Measurements from ENCODE around the gene CGREF1. TPM values are rescaled to one million over a fixed set of nuclear protein-coding genes. Genes with fewer than 3 reads are reported as not detected.

The CGREF1 gene
- total and polyA plus RNA-seq, 7 experiments from 2014 or later = 0.34 to 3.5 (median 0.52) TPM; not detected in 1

DNA sequence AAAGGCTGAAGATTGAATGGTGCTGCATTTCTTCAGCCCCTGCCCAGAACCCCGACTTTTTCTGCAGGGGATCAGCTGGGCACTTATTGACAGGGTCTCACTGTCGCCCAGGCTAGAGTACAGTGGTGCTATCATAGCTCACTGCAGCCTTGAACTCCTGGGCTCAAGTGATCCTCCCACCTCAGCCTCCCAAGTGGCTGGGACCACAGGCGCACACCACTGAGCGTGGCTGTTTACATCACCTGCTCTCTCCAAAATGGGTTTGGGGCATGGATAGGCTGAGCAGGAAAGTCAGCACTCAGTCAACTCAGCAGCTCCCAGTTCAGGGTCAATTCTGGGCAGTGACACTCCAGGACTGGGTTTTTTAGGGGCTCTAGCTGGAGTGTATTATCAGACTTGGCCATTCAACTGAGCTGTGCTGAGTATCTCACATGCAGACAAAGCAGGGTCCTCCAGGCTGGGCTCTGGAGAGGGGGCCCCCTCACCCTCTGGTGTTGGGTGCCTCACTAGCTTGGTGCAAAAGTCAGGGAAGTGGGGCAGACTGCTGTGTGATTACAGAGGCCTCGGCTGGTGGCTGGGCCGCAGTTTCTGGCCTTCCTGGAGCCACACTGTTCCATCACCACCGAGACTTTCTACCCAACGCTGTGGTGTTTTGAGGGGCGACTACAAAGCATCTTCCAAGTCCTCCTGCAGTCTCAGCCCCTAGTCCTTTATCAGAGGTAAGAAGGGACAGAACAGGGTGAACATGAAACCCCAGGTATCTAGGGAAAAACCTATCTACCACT, 9.1 kb upstream of the CGREF1 start:
- Histone ChIP-seq H3K36me3 (ENCODE audit: control insufficient read depth in 2 of 3, insufficient read depth in 3 of 3, low read length in 3 of 3) (peaks cover 0 to 34% (median 0%) of the 10 kb centered on the region in 3 experiments), H3K9me3 (ENCODE audit: control insufficient read depth in 2 of 3, low read length in 3 of 3) (no peaks in the 10 kb centered on the region), H3K4me3 (ENCODE audit: low read length) (no peak overlapping the region), H3K4me1 (ENCODE audit: control insufficient read depth in 2 of 2, insufficient read depth in 2 of 2, low read length in 2 of 2) (peaks cover 4 to 10% of the 10 kb centered on the region in 2 donors), H3K27ac (ENCODE audit: low read depth, low read length) (no peak overlapping the region), H3K27me3 (ENCODE audit: control insufficient read depth in 2 of 2, insufficient read depth in 2 of 2, low read length in 2 of 2) (no peaks in the 10 kb centered on the region)
- H3K4me3 Mint-ChIP-seq = peak overlapping the region in 1 of 10 donors; percentile 12
- intact Hi-C loops (cut with micrococcal nuclease) = no loop called here
- H3K36me3 Mint-ChIP-seq = peaks cover 0 to 10% (median 0%) of the 10 kb centered on the region in 5 donors
- peaks cover 8 to 26% (median 16%) of the 10 kb centered on the region in 7 donors for H3K4me1 Mint-ChIP-seq
- CTCF ChIA-PET = no interaction called here
- POLR2A ChIA-PET = no interaction called here
- ATAC-seq (no peak), DNase-seq (no peak)
- peak overlapping the region in 1 of 9 donors; percentile 14 for H3K27ac Mint-ChIP-seq
- peaks cover 0 to 1% (median 0%) of the 10 kb centered on the region in 11 donors for H3K9me3 Mint-ChIP-seq
- peaks cover 0 to 4% (median 0%) of the 10 kb centered on the region in 5 donors for H3K27me3 Mint-ChIP-seq

DNA sequence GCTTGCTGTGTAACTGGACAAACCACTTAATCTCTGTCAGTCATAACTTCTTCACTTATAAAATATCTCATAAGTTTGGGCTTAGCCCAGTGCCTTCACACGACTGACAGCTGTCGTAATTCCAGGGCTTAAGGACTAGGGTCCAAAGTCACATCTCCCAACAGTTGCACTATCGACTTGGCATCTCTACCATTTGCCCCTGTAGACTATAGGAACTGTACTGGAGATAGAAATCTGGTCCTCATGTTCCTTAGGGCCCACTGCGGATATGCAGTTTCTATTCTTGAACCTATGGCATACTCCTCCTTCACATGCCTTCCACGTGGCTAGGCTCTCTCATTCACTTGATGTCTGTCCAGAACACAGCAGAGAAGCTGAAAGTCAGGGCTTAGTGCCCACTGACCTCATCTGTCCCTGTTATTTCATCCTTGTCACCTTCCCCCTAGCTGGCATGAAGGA, 7.4 kb upstream of the CGREF1 start:
- Histone ChIP-seq H3K4me3 (ENCODE audit: low read length) (no peak overlapping the region), H3K4me1 (ENCODE audit: control insufficient read depth in 2 of 2, insufficient read depth in 2 of 2, low read length in 2 of 2) (peaks cover 0 to 11% of the 10 kb centered on the region in 2 donors), H3K36me3 (ENCODE audit: control insufficient read depth in 2 of 3, insufficient read depth in 3 of 3, low read length in 3 of 3) (peaks cover 0 to 19% (median 0%) of the 10 kb centered on the region in 3 experiments), H3K9me3 (ENCODE audit: control insufficient read depth in 2 of 3, low read length in 3 of 3) (no peaks in the 10 kb centered on the region), H3K27me3 (ENCODE audit: control insufficient read depth in 2 of 2, insufficient read depth in 2 of 2, low read length in 2 of 2) (no peaks in the 10 kb centered on the region), H3K27ac (ENCODE audit: low read depth, low read length) (no peak overlapping the region)
- Mint-ChIP-seq H3K4me1 (peaks cover 9 to 26% (median 15%) of the 10 kb centered on the region in 7 donors), H3K4me3 (no peak overlapping the region), H3K36me3 (peaks cover 0 to 4% (median 0%) of the 10 kb centered on the region in 5 donors), H3K27ac (peak overlapping the region in 2 of 9 donors; percentile 9 to 15), H3K9me3 (peaks cover 0 to 1% (median 0%) of the 10 kb centered on the region in 11 donors), H3K27me3 (peaks cover 0 to 20% (median 0%) of the 10 kb centered on the region in 5 donors)
- intact Hi-C loops (cut with micrococcal nuclease) = no loop called here
- ATAC-seq (no peak), DNase-seq (no peak)
- ChIA-PET POLR2A (interaction anchor here (3.9 kb wide), 1 partner anchor 8 kb away, joined by 49 read pairs; the partner anchor contains the start of gene PREB), CTCF (interaction anchor here (0.6 kb wide), 1 partner anchor 28 kb away, joined by 4 read pairs; no protein-coding TSS in a partner anchor)

DNA sequence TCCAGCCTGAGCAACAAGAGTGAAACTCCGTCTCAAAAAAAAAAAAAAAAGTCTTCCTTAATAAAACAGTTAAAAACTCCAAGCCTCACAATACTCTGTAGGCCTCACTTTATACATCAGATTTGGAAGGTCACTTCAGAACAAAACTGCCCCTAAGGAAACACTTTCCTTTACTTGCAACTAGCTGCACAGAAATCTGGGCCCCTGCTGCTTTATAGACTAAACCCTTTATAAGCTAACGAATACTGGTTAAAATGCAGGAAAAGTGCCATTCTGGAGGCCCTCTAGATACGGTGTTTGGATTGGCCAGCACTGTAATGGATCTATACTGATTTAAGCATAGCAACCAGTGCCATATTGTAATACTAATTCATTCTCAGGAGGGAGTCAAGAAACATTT, 6.2 kb upstream of the CGREF1 start:
- peak overlapping the region in 2 of 9 donors; percentile 38 to 62 for H3K27ac Mint-ChIP-seq
- peaks cover 9 to 21% (median 13%) of the 10 kb centered on the region in 7 donors for H3K4me1 Mint-ChIP-seq
- peaks cover 0 to 1% (median 0%) of the 10 kb centered on the region in 11 donors for H3K9me3 Mint-ChIP-seq
- intact Hi-C loops (cut with micrococcal nuclease) = no loop called here
- peaks cover 0 to 3% (median 0%) of the 10 kb centered on the region in 5 donors for H3K36me3 Mint-ChIP-seq
- peaks cover 0 to 11% of the 10 kb centered on the region in 2 donors for H3K4me1 ChIP-seq (ENCODE audit: control insufficient read depth in 2 of 2, insufficient read depth in 2 of 2, low read length in 2 of 2)
- DNase-seq (no peak), ATAC-seq (no peak)
- ChIA-PET CTCF (no interaction called here), POLR2A (interaction anchor here (0.6 to 3.9 kb wide), 6 partner anchors 9 to 1091 kb away, joined by 3 to 49 read pairs (median 5); partner anchors contain the start of genes OST4, PREB and RAB10)
- no peaks in the 10 kb centered on the region for H3K27me3 ChIP-seq (ENCODE audit: control insufficient read depth in 2 of 2, insufficient read depth in 2 of 2, low read length in 2 of 2)
- peaks cover 2 to 28% (median 2%) of the 10 kb centered on the region in 5 donors for H3K27me3 Mint-ChIP-seq
- peak overlapping the region in 3 of 10 donors; percentile 27 to 66 (median 61) for H3K4me3 Mint-ChIP-seq
- H3K9me3 ChIP-seq (ENCODE audit: control insufficient read depth in 2 of 3, low read length in 3 of 3) = no peaks in the 10 kb centered on the region
- H3K27ac ChIP-seq (ENCODE audit: low read depth, low read length) = no peak overlapping the region
- H3K4me3 ChIP-seq (ENCODE audit: low read length) = no peak overlapping the region
- peaks cover 0 to 7% (median 0%) of the 10 kb centered on the region in 3 experiments for H3K36me3 ChIP-seq (ENCODE audit: control insufficient read depth in 2 of 3, insufficient read depth in 3 of 3, low read length in 3 of 3)

DNA sequence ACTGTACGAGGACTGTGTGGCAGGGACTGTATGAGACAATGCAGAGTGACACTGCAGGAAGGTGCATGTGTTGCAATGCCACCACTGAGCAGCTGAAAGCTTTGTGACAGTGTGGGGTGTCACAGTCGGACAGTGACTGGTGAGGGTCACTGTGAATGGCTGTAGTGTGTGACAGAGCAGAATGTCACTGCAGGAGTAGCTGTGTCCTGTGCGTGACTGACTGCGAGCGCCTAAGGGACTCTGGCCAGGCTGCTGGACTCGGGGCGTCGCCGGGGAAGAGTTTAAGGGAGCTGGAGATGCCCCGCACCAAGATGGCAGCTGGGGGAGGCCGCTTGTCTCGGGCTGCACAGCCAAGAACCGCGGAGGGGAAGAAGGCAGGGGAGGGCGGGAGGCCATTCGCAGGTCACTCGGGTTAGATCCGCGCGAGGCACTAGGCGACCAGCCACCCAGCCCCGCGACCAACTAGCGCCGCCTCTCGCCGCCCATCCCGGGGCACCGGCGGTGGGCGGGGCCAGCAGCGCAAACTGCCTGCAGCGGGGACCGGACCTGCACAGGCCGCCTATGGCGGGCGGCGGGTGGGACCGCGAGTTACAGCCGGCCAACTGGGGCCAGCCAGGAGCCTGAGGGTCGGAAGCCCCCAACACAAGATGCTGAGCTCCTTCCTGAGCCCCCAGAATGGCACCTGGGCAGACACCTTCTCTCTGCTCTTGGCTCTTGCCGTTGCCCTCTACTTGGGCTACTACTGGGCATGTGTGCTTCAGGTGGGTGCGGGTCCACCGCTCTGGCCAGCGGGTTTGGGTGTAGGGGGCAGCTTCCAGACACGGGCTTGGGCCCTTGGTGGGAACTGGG, 4.6 kb upstream of the CGREF1 start, which contains the start of gene ABHD1:
Gene ABHD1, plus strand, starts transcription at position 514 of the 849 bp plus-strand sequence. Its CDS starts 134 bp downstream, at position 648.
- Mint-ChIP-seq H3K4me1 (peaks cover 10 to 30% (median 20%) of the 10 kb centered on the region in 7 donors), H3K27ac (peak within 1 kb of the TSS; percentile 78 to 89 (median 86)), H3K4me3 (peak within 1 kb of the TSS; percentile 83 to 95 (median 92)), H3K36me3 (peaks cover 0 to 4% (median 0%) of the 10 kb centered on the region in 5 donors), H3K27me3 (peaks cover 11 to 41% (median 14%) of the 10 kb centered on the region in 5 donors), H3K9me3 (peaks cover 0 to 3% (median 0%) of the 10 kb centered on the region in 11 donors)
- DNase-seq (peak; percentile 37 to 79 (median 51)), ATAC-seq (peak; percentile 84)
- ChIA-PET POLR2A (interaction anchor here (0.5 to 3.9 kb wide), 12 partner anchors 10 to 782 kb away, joined by 3 to 49 read pairs (median 3); partner anchors contain the start of genes ATRAID, KHK, OST4 and PREB), CTCF (interaction anchor here (1.0 to 1.4 kb wide), 4 partner anchors 9 to 164 kb away, joined by 3 to 4 read pairs (median 3); partner anchors contain the start of gene AGBL5)
- Histone ChIP-seq H3K27me3 (ENCODE audit: control insufficient read depth in 2 of 2, insufficient read depth in 2 of 2, low read length in 2 of 2) (peaks cover 0 to 3% of the 10 kb centered on the region in 2 donors), H3K4me1 (ENCODE audit: control insufficient read depth in 2 of 2, insufficient read depth in 2 of 2, low read length in 2 of 2) (peaks cover 5 to 11% of the 10 kb centered on the region in 2 donors), H3K36me3 (ENCODE audit: control insufficient read depth in 2 of 3, insufficient read depth in 3 of 3, low read length in 3 of 3) (no peaks in the 10 kb centered on the region), H3K4me3 (ENCODE audit: low read length) (peak within 1 kb of the TSS; percentile 59), H3K9me3 (ENCODE audit: control insufficient read depth in 2 of 3, low read length in 3 of 3) (no peaks in the 10 kb centered on the region), H3K27ac (ENCODE audit: low read depth, low read length) (peak within 1 kb of the TSS; percentile 61)
- intact Hi-C loops (cut with micrococcal nuclease) = loop anchor here (1.0 to 2.0 kb wide), 4 partner anchors 11 to 540 kb away; partner anchors contain the start of genes PREB (in 2 of the 2), AGBL5 (in 1 of the 2), KHK (in 1 of the 2) and SLC4A1AP (in 1 of the 2)

DNA sequence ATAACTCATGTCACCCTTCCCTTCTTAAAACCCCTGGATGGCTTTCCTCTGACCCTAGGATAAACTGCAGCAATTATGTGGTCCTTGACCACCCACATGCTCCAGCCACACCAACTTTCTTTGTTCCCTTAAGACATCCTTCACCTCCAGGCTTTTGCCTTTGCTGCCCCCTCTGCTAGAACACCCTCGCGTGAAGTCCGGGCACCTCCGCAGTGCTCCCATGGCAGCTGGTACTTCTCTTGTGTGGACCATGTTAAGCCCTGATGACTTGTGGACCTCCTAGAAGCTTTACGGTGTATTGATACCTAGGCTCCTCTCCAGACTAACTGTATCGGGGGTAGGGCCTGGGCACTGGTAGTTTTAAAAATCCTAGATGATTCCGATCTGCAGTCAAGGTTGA, 3.9 kb upstream of the CGREF1 start:
- ATAC-seq (no peak), DNase-seq (no peak)
- CTCF ChIA-PET = interaction anchor here (1.1 to 1.4 kb wide), 3 partner anchors 8 to 72 kb away, joined by 3 to 4 read pairs (median 3); partner anchors contain the start of gene AGBL5
- H3K27ac Mint-ChIP-seq = peak overlapping the region in 8 of 9 donors; percentile 48 to 89 (median 84)
- H3K27ac ChIP-seq (ENCODE audit: low read depth, low read length) = no peak overlapping the region
- H3K4me3 ChIP-seq (ENCODE audit: low read length) = peak overlapping the region; percentile 59
- H3K27me3 Mint-ChIP-seq = peaks cover 12 to 48% (median 18%) of the 10 kb centered on the region in 5 donors
- intact Hi-C loops (cut with micrococcal nuclease) = loop anchor here (1.0 to 2.0 kb wide), 4 partner anchors 12 to 541 kb away; partner anchors contain the start of genes PREB (in 2 of the 2), AGBL5 (in 1 of the 2), KHK (in 1 of the 2) and SLC4A1AP (in 1 of the 2)
- H3K9me3 Mint-ChIP-seq = peaks cover 0 to 3% (median 0%) of the 10 kb centered on the region in 11 donors
- POLR2A ChIA-PET = interaction anchor here (0.6 to 3.9 kb wide), 7 partner anchors 11 to 51 kb away, joined by 3 to 49 read pairs (median 6); partner anchors contain the start of genes KHK, OST4, PREB and PRR30
- H3K27me3 ChIP-seq (ENCODE audit: control insufficient read depth in 2 of 2, insufficient read depth in 2 of 2, low read length in 2 of 2) = peaks cover 0 to 3% of the 10 kb centered on the region in 2 donors
- H3K36me3 Mint-ChIP-seq = peaks cover 0 to 4% (median 0%) of the 10 kb centered on the region in 5 donors
- H3K9me3 ChIP-seq (ENCODE audit: control insufficient read depth in 2 of 3, low read length in 3 of 3) = no peaks in the 10 kb centered on the region
- peaks cover 10 to 11% of the 10 kb centered on the region in 2 donors for H3K4me1 ChIP-seq (ENCODE audit: control insufficient read depth in 2 of 2, insufficient read depth in 2 of 2, low read length in 2 of 2)
- peaks cover 10 to 30% (median 20%) of the 10 kb centered on the region in 7 donors for H3K4me1 Mint-ChIP-seq
- peak overlapping the region; percentile 83 to 95 (median 92) for H3K4me3 Mint-ChIP-seq
- no peaks in the 10 kb centered on the region for H3K36me3 ChIP-seq (ENCODE audit: control insufficient read depth in 2 of 3, insufficient read depth in 3 of 3, low read length in 3 of 3)

Data from naive thymus-derived CD4-positive, alpha-beta T cell (primary cell).